VCaP (cell line): ENCODE results near the gene CDH26.

Experiments
- H3K27ac ChIP-seq: fragments of 450-650 bp; 2 replicates; pipeline ENCODE4 v1.5.1; 2017
- TF ChIP-seq, protein P1 (sequence below): fragments of 450-650 bp; conservative IDR thresholded peaks from 2 replicates; pipeline ENCODE4 v1.5.1; 2017; ENCODE audit warnings: mild to moderate bottlenecking, moderate library complexity

Gene CDH26

GRCh38 chr20:59971428-59971827, 13.2 kb downstream of the CDH26 start:
- no peak overlapping the region for H3K27ac ChIP-seq
- TF ChIP-seq, protein P1, sequence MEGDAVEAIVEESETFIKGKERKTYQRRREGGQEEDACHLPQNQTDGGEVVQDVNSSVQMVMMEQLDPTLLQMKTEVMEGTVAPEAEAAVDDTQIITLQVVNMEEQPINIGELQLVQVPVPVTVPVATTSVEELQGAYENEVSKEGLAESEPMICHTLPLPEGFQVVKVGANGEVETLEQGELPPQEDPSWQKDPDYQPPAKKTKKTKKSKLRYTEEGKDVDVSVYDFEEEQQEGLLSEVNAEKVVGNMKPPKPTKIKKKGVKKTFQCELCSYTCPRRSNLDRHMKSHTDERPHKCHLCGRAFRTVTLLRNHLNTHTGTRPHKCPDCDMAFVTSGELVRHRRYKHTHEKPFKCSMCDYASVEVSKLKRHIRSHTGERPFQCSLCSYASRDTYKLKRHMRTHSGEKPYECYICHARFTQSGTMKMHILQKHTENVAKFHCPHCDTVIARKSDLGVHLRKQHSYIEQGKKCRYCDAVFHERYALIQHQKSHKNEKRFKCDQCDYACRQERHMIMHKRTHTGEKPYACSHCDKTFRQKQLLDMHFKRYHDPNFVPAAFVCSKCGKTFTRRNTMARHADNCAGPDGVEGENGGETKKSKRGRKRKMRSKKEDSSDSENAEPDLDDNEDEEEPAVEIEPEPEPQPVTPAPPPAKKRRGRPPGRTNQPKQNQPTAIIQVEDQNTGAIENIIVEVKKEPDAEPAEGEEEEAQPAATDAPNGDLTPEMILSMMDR, result no peak

DNA sequence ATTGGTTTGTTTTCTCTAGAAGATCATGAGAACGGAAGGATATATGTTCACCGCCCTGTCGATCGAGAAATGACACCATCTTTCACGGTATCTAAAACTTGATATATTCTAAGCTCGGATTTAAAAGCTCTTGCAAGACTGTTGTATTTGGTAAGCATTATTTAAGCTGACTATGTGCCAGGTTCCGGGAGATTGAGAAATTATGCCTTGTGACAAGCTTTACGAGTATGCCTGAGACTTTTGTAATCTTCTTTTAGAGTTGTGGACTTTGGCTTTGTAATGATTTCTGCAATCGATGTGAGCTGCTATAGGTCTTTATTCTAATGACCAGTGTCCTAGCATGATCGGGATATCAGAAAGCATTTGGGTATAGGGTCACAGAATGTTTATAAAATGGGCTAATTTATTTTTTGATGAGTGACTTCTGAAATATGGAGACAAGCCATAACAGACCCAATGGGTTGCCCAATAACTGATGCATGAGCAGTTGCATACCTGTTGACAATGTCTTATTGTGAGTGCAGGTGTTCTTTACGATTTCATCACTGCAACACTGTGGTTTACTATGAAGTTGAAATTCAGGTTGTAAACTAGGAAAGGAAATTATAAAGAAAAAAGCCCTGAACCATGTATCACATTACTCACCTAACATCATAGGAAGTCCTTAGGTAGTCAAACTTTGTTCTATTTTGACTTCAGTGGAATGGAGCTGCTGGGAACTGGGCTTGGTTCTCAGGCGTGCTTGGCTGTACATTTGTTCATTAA, 14.0 kb downstream of the CDH26 start:
- no peak overlapping the region; the same call in 1 of the 2 replicates for H3K27ac ChIP-seq
- TF ChIP-seq, protein P1, result no peak

DNA sequence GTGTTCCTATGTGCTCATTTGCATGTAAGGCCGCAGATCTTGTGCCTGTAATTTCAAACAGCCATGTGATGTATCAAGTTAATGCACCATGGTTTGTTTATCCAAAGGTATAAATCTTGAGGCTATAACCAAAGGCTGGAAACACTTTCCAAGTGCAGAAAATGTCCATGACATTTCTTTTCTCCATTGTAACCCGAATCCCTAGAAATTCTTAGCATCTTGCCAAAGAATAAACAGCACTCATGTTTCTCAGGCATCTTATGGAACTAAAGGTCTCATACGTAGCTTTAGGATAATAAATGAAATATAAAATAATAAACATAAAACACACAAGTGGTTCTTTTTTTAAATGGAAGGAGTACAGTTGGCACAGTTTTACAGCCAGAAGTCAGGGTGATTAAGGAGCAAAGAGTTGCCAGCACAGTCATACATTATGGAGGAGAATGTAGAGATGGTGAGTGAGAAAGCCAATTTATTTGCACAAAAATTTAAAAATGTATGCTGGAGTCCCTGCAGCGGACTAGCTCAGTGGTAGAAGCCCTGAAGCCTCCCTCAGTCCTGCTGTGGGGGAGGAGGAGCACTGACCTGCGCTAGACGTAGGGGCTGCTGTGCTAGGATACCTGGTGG, 18.0 kb downstream of the CDH26 start:
- H3K27ac ChIP-seq, result no peak overlapping the region
- TF ChIP-seq, protein P1, result no peak

DNA sequence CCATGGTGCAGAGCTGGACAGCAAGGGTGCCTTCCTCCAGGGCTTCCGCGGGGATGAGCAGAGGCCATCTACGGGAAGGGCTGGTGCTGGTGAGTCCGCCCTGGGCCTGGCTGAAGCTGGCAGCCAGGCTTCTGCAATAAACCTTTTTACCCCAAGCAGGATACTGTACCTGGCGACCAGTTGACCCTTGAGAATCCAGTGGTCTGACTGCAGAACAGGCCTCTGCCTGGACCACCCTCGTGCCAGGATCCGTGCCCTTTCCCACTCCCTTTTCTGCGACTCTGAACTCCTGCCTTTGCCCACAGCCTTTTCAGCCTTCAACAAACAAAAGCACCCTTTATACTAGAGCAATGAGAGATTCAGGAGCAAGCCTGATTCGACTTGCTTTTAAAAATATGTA, 18.9 kb downstream of the CDH26 start:
- TF ChIP-seq, protein P1, result no peak
- no peak overlapping the region for H3K27ac ChIP-seq

- no peak overlapping the region for H3K27ac ChIP-seq
- TF ChIP-seq, protein P1, result no peak
Measured at GRCh38 chr20:59983076-59983475, 24.9 kb downstream of the CDH26 start.

- TF ChIP-seq, protein P1, result no peak
- H3K27ac ChIP-seq, result no peak overlapping the region
Measured at GRCh38 chr20:59984541-59984940, 26.3 kb downstream of the CDH26 start.

GRCh38 chr20:59985164-59985563, 26.9 kb downstream of the CDH26 start:
- TF ChIP-seq, protein P1, result no peak
- H3K27ac ChIP-seq, result no peak overlapping the region
